Transverse colon (tissue), 4 donors: ENCODE data around the gene MRPL53. TPM values are rescaled to one million over a fixed set of nuclear protein-coding genes. Genes with fewer than 3 reads are reported as not detected.
A peak's percentile ranks its signal among the peaks of the same experiment; 100 is the strongest.
"Not testable (repeated sequence)": the region's sequence is repeated elsewhere in the genome, so short reads cannot be mapped to it uniquely, and the experiment has no call there.

Source experiments
- DNase-seq: peaks from one replicate; pipeline ENCODE4 v3.0.0-alpha.2; 2019
- H3K27ac ChIP-seq, 4 donors: fragments of 200-600 bp; sonication (generic); 2 replicates each; pipeline ENCODE4 v1.5.1; 2016 to 2018; ENCODE audit warnings: inconsistent platforms in 4 of 4
- H3K27me3 ChIP-seq: fragments of 200-600 bp; sonication (generic); 2 replicates; pipeline ENCODE4 v1.5.1; 2017; ENCODE audit warnings: inconsistent platforms
- H3K36me3 ChIP-seq, 4 donors: fragments of 200-600 bp; sonication (generic); 2 replicates each; pipeline ENCODE4 v1.5.1; 2017 to 2019; ENCODE audit warnings: inconsistent platforms in 4 of 4
- H3K4me1 ChIP-seq, 4 donors: fragments of 200-600 bp; sonication (generic); 2 replicates each; pipeline ENCODE4 v1.5.1; 2017 to 2020; ENCODE audit warnings: inconsistent platforms in 4 of 4
- H3K4me3 ChIP-seq, 4 donors: fragments of 200-600 bp; sonication (generic); 1 replicate in 1 of 4; 2 replicates in 3 of 4; pipeline versions ENCODE4 v1.5.1 to v1.6.1; 2017 to 2019; ENCODE audit warnings: inconsistent platforms in 4 of 4
- H3K9me3 ChIP-seq, 2 donors: fragments of 200-600 bp; sonication (generic); 2 replicates each; pipeline ENCODE4 v1.5.1; 2017 to 2019; ENCODE audit warnings: inconsistent platforms in 2 of 2
- CTCF ChIP-seq, 5 experiments: fragments of 200-600 bp in 3 of 5; fragments of 450-650 bp in 2 of 5; sonication (generic) in 3 of 5; IDR thresholded peaks; 1 replicate in 2 of 5; 2 replicates in 3 of 5; pipeline ENCODE4 v1.5.1; 2016 to 2017; ENCODE audit warnings: antibody characterized with exemption in 5 of 5, inconsistent platforms in 3 of 5, mild to moderate bottlenecking in 2 of 5, moderate library complexity in 1 of 5
- EP300 ChIP-seq: sonication (generic); formaldehyde crosslinking; IDR thresholded peaks from one replicate; pipeline ENCODE4 v1.6.1; 2017; ENCODE audit warnings: antibody characterized with exemption, low read depth
- POLR2A ChIP-seq: fragments of 450-650 bp; IDR thresholded peaks from one replicate; pipeline ENCODE4 v1.6.1; 2016; ENCODE audit warnings: antibody characterized with exemption, mild to moderate bottlenecking, moderate library complexity
- POLR2AphosphoS5 ChIP-seq, 3 donors: sonication (generic); formaldehyde crosslinking; IDR thresholded peaks; one replicate each; pipeline ENCODE4 v1.6.1; 2016; ENCODE audit warnings: antibody characterized with exemption in 3 of 3
- WGBS, 2 donors: methylation state at CpG; one replicate each; pipeline ENCODE4 v1.1.5; 2018; ENCODE audit warnings: low coverage in 1 of 2; 5-methylcytosine and 5-hydroxymethylcytosine counted together
- in situ Hi-C, 4 donors: fragments of 200-750 bp; cut with MboI; loops; one replicate each; pipeline versions ENCODE4 v1.15.0 to v1.15.1; 2017; ENCODE audit warnings: low sequenced_read_pairs in 3 of 4, low pct_ligation_motif_present in 1 of 4, low pct_unique_long_range_greater_than_20kb in 1 of 4
- intact Hi-C: fragments of 100-400 bp; cut with DNase I; formaldehyde crosslinking; loops from one replicate; pipeline ENCODE4 v1.15.1; 2023; ENCODE audit warnings: low total_unique reads
- total RNA-seq, 4 donors: library from RNA; depleted of rRNA; stranded (reverse); fragments of >200 nt; gene quantifications; one replicate each; pipeline ENCODE4 v1.1.0, GENCODE V29; 2016

MRPL53 gene
- total RNA-seq, 4 donors from 2014 or later: 23.2 to 170 (median 26.3) TPM

- Histone ChIP-seq H3K9me3 (no peaks in the 10 kb centered on the region), H3K4me1 (peaks cover 0 to 6% (median 2%) of the 10 kb centered on the region in 4 donors), H3K36me3 (peaks cover 0 to 41% (median 21%) of the 10 kb centered on the region in 4 donors), H3K27ac (no peak overlapping the region), H3K4me3 (no peak overlapping the region), H3K27me3 (no peaks in the 10 kb centered on the region)
- 81 to 91% methylated on average over 2 to 9 of the region's 9 CpGs for WGBS, 2 donors
- intact Hi-C loops (no loop called here), in situ Hi-C loops (loop anchor here (5.0 to 25.0 kb wide), 3 partner anchors 93 to 98 kb away; no protein-coding TSS in a partner anchor)
- DNase-seq: no peak
- no peak for TF ChIP-seq EP300
- TF ChIP-seq POLR2AphosphoS5 (IDR thresholded peaks at IDR 0.05): no peak
- no peak for TF ChIP-seq POLR2A
Measured at GRCh38 chr2:74488643-74489481, 16.4 kb upstream of the MRPL53 start.

DNA sequence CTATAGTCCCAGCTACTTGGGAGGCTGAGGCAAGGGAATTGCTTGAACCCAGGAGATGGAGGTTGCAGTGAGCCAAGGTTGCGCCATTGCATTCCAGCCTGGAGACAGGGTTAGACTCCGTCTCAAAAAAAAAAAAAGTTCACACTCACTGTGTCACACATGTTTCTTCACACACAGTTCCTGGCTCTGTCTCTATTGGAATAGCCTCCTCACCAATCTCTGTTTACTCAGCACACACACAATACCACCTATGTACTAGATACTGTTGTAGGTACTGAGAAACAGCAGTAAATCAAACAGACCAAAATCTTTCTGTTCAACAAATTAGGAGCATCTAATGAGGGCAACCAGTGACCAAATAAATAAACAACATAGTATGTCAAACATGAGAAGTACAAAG lies 13.7 kb upstream of the MRPL53 start:
- WGBS, 2 donors: 90 to 96% methylated on average over 2 of the region's 2 CpGs
- intact Hi-C loops: no loop called here
- in situ Hi-C loops: loop anchor here (5.0 to 25.0 kb wide), 3 partner anchors 96 to 101 kb away; no protein-coding TSS in a partner anchor
- peaks cover 12 to 22% (median 17%) of the 10 kb centered on the region in 4 donors for H3K4me1 ChIP-seq
- no peak for DNase-seq
- no peaks in the 10 kb centered on the region for H3K27me3 ChIP-seq
- no peak overlapping the region for H3K4me3 ChIP-seq
- TF ChIP-seq EP300 (no peak), POLR2AphosphoS5 (IDR thresholded peaks at IDR 0.05) (no peak), CTCF (IDR thresholded peaks at IDR 0.05) (no peak), POLR2A (no peak)
- H3K27ac ChIP-seq: no peak overlapping the region
- H3K9me3 ChIP-seq: no peaks in the 10 kb centered on the region
- peaks cover 0 to 21% (median 10%) of the 10 kb centered on the region in 4 donors for H3K36me3 ChIP-seq

DNA sequence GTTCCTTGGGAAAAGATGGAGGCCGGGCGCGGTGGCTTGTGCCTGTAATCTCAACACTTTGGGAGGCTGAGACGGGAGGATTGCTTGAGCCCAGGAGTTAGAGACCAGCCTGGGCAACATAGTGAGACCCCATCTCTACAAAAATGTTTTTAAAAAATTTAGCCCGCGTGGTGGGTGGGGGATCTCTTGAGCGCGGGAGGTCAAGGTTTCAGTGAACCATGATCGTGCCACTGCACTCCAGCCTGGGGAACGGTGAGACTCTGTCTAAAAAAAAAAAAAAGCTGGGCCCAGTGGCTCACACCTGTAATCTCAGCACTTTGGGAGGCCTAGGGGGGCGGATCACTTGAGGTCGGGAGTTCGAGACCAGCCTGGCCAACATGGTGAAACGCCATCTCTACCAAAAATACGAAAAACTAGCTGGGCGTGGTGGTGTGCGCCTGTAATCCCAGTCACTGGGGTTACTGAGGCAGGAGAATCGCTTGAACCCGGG lies 11.2 kb upstream of the MRPL53 start:
- intact Hi-C loops: loop anchor here (2.0 to 5.0 kb wide), 3 partner anchors 23 to 104 kb away; partner anchors contain the start of gene PCGF1
- Histone ChIP-seq H3K36me3 (peaks cover 0 to 11% (median 4%) of the 10 kb centered on the region in 4 donors), H3K4me1 (peaks cover 15 to 29% (median 23%) of the 10 kb centered on the region in 4 donors), H3K27ac (peak overlapping the region in 3 of 4 donors; percentile 93 to 97 (median 94)), H3K4me3 (peak overlapping the region; percentile 72 to 88 (median 82))
- not testable (repeated sequence) for H3K9me3 ChIP-seq, DNase-seq, H3K27me3 ChIP-seq
- in situ Hi-C loops: loop anchor here in 3 of 4 donors (10.0 to 25.0 kb wide), 2 partner anchors 101 to 104 kb away; no protein-coding TSS in a partner anchor
- 82 to 88% methylated on average over 16 to 19 of the region's 19 CpGs for WGBS, 2 donors

- TF ChIP-seq POLR2AphosphoS5 (IDR thresholded peaks at IDR 0.05) (peak; percentile 61 to 81 (median 66)), POLR2A (peak; percentile 79), EP300 (no peak), CTCF (IDR thresholded peaks at IDR 0.05) (peak; percentile 82 to 94 (median 88))
- Histone ChIP-seq H3K9me3 (no peaks in the 10 kb centered on the region), H3K4me3 (peak within 1 kb of the TSS; percentile 72 to 88 (median 82)), H3K27me3 (no peaks in the 10 kb centered on the region), H3K36me3 (peaks cover 0 to 11% (median 4%) of the 10 kb centered on the region in 4 donors), H3K4me1 (peaks cover 15 to 29% (median 23%) of the 10 kb centered on the region in 4 donors), H3K27ac (peak within 1 kb of the TSS; percentile 88 to 97 (median 94))
- in situ Hi-C loops: loop anchor here in 3 of 4 donors (10.0 to 25.0 kb wide), 2 partner anchors 102 to 104 kb away; no protein-coding TSS in a partner anchor
- WGBS, 2 donors: 0% methylated on average over 1 to 19 of the region's 50 CpGs
- intact Hi-C loops: loop anchor here (2.0 to 5.0 kb wide), 2 partner anchors 48 to 104 kb away; no protein-coding TSS in a partner anchor
- peak; percentile 97 for DNase-seq
Measured at GRCh38 chr2:74482801-74483674, 10.6 kb upstream of the MRPL53 start, which contains the start of the genes CCDC142 and TTC31. Gene CCDC142 (minus strand): TSS chr2:74482998. CDS start chr2:74482837, 161 bp downstream. Gene TTC31 (plus strand): TSS chr2:74483081. CDS start chr2:74483096, 15 bp downstream.
